ENCODE data around the gene TENM3. TPM values are rescaled to one million over a fixed set of nuclear protein-coding genes. Genes with fewer than 3 reads are reported as not detected.

TENM3 gene
- total RNA-seq, 2 experiments from 2014 or later = not detected

DNA sequence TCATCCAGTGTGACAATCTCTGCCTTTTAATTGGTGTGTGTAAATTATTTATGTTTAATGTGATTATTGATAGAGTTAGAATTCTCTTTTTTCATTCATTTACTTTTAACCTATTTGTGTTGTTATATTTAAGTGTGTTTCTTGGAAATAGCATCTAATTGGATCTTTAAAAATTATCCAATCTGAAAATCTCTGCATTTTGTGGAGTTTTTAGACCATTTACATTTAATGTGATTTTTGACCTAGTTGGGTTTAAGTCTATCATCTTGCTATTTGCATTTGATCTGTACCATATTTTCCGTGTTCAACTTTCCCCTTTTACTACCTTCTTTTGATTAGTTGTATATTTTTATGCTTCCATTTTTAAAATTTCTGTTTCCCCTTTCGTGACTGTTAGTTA lies 71.3 kb downstream of the TENM3 start:
- Histone ChIP-seq H3K4me3 (ENCODE audit: low read length) (no peak overlapping the region), H3K9me3 (ENCODE audit: control insufficient read depth in 1 of 2, insufficient read depth in 1 of 2, low read length in 2 of 2) (peaks cover 4 to 6% of the 10 kb centered on the region in 2 experiments), H3K27ac (ENCODE audit: low read depth in 1 of 2, low read length in 2 of 2) (no peak overlapping the region), H3K36me3 (ENCODE audit: insufficient read depth, low read length) (no peaks in the 10 kb centered on the region), H3K27me3 (ENCODE audit: control insufficient read depth in 1 of 2, insufficient read depth in 2 of 2, low read length in 2 of 2) (no peaks in the 10 kb centered on the region), H3K4me1 (ENCODE audit: insufficient read depth, low read length) (no peaks in the 10 kb centered on the region)
- no peaks in the 10 kb centered on the region for H3K27me3 Mint-ChIP-seq
- TF ChIP-seq, protein P1, sequence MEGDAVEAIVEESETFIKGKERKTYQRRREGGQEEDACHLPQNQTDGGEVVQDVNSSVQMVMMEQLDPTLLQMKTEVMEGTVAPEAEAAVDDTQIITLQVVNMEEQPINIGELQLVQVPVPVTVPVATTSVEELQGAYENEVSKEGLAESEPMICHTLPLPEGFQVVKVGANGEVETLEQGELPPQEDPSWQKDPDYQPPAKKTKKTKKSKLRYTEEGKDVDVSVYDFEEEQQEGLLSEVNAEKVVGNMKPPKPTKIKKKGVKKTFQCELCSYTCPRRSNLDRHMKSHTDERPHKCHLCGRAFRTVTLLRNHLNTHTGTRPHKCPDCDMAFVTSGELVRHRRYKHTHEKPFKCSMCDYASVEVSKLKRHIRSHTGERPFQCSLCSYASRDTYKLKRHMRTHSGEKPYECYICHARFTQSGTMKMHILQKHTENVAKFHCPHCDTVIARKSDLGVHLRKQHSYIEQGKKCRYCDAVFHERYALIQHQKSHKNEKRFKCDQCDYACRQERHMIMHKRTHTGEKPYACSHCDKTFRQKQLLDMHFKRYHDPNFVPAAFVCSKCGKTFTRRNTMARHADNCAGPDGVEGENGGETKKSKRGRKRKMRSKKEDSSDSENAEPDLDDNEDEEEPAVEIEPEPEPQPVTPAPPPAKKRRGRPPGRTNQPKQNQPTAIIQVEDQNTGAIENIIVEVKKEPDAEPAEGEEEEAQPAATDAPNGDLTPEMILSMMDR (IDR thresholded peaks at IDR 0.05) = no peak
- H3K4me1 Mint-ChIP-seq (ENCODE audit: low read depth) = no peaks in the 10 kb centered on the region
- DNase-seq (no peak), ATAC-seq (ENCODE audit: poor library complexity) (no peak)
- H3K9me3 Mint-ChIP-seq = peaks cover 5% of the 10 kb centered on the region
- intact Hi-C loops (cut with DNase I, micrococcal nuclease) = no loop called here
- no peaks in the 10 kb centered on the region for H3K36me3 Mint-ChIP-seq (ENCODE audit: low read depth)
- POLR2A ChIA-PET = no interaction called here
- no peak overlapping the region for H3K4me3 Mint-ChIP-seq
- no peak overlapping the region for H3K27ac Mint-ChIP-seq
- CTCF ChIA-PET = no interaction called here

DNA sequence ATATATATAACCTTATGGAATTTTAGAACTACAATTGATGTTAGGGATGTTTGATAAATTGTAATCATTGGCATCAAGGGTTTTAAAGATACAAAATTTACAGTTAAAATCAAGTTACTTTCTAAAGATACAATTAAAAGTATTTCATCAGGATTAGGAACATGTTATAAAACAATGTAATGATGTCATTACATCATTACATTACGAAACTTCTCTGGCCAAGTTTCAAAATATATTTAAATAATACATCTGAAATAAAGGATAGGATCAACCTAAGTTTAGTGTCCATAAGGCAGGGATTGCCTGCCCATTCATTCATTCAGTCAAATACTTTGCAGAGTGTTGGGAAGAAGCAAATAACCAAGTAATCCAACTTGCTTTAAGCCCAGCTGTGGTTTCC lies 75.1 kb downstream of the TENM3 start:
- Mint-ChIP-seq H3K36me3 (ENCODE audit: low read depth) (no peaks in the 10 kb centered on the region), H3K27me3 (no peaks in the 10 kb centered on the region), H3K4me3 (no peak overlapping the region), H3K4me1 (ENCODE audit: low read depth) (no peaks in the 10 kb centered on the region), H3K27ac (no peak overlapping the region), H3K9me3 (peaks cover 5% of the 10 kb centered on the region)
- DNase-seq (no peak), ATAC-seq (ENCODE audit: poor library complexity) (no peak)
- Histone ChIP-seq H3K9me3 (ENCODE audit: control insufficient read depth in 1 of 2, insufficient read depth in 1 of 2, low read length in 2 of 2) (peaks cover 4 to 6% of the 10 kb centered on the region in 2 experiments), H3K27me3 (ENCODE audit: control insufficient read depth in 1 of 2, insufficient read depth in 2 of 2, low read length in 2 of 2) (no peaks in the 10 kb centered on the region), H3K27ac (ENCODE audit: low read depth in 1 of 2, low read length in 2 of 2) (no peak overlapping the region), H3K36me3 (ENCODE audit: insufficient read depth, low read length) (no peaks in the 10 kb centered on the region), H3K4me1 (ENCODE audit: insufficient read depth, low read length) (no peaks in the 10 kb centered on the region), H3K4me3 (ENCODE audit: low read length) (no peak overlapping the region)
- CTCF ChIA-PET = no interaction called here
- TF ChIP-seq, protein P1 (IDR thresholded peaks at IDR 0.05) = no peak
- intact Hi-C loops (cut with DNase I, micrococcal nuclease) = no loop called here
- POLR2A ChIA-PET = no interaction called here

DNA sequence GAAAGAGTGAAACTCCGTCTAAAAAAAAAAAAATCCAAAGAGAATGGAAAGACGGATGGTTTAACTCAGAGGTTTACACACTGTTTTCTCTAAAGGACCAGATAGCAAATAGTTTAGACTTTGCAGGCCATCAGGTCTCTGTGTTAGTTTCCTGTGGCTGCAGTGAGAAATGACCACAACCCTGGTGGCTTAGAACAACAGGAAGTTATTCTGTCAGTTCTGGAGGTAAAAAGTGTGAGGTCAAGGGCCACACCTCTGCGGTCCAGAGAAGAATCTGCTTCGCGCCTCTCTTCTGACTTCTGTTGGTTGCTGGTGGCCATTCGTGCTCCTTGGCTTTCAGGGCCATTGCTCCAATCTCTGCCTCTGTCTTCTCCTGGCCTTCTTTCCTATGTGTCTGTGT lies 76.9 kb downstream of the TENM3 start:
- Mint-ChIP-seq H3K4me1 (ENCODE audit: low read depth) (no peaks in the 10 kb centered on the region), H3K36me3 (ENCODE audit: low read depth) (no peaks in the 10 kb centered on the region), H3K9me3 (peaks cover 2% of the 10 kb centered on the region), H3K27me3 (no peaks in the 10 kb centered on the region), H3K4me3 (no peak overlapping the region), H3K27ac (no peak overlapping the region)
- Histone ChIP-seq H3K4me3 (ENCODE audit: low read length) (no peak overlapping the region), H3K27me3 (ENCODE audit: control insufficient read depth in 1 of 2, insufficient read depth in 2 of 2, low read length in 2 of 2) (no peaks in the 10 kb centered on the region), H3K36me3 (ENCODE audit: insufficient read depth, low read length) (no peaks in the 10 kb centered on the region), H3K27ac (ENCODE audit: low read depth in 1 of 2, low read length in 2 of 2) (no peak overlapping the region), H3K4me1 (ENCODE audit: insufficient read depth, low read length) (no peaks in the 10 kb centered on the region), H3K9me3 (ENCODE audit: control insufficient read depth in 1 of 2, insufficient read depth in 1 of 2, low read length in 2 of 2) (no peaks in the 10 kb centered on the region)
- TF ChIP-seq, protein P1 (IDR thresholded peaks at IDR 0.05) = no peak
- DNase-seq = no peak
- intact Hi-C loops (cut with DNase I, micrococcal nuclease) = no loop called here
- CTCF ChIA-PET = no interaction called here
- POLR2A ChIA-PET = no interaction called here
- no peak for ATAC-seq (ENCODE audit: poor library complexity)
